HS-5 (cell line): ENCODE data around the gene CTNNA3.
A peak's percentile ranks its signal among the peaks of the same experiment; 100 is the strongest.
"Not testable (repeated sequence)": the region's sequence is repeated elsewhere in the genome, so short reads cannot be mapped to it uniquely, and the experiment has no call there.

ENCODE experiments used
- DNase-seq: peaks from one replicate; pipeline ENCODE4 v3.0.0-alpha.2; 2012; ENCODE audit warnings: low read depth

Gene CTNNA3

DNA sequence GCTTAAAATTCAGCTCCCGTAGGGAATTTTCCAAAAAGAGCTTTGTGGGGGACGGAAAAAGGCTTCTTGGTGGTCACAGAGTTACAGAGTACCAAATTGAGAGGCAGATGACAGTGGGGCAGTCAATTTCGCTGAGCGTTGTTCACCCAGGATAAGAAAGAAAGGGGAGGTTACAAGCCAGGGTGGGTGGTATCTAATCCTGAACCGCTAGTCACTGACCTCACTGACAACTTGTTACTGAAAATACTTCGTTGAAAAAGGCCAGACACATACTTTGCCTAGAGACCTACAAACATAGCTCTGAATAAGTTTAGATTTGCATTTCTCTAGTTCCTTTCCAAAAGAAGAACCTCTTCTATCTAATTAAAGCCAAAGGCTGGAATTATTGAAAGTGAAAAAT is at the start of gene CTNNA3:
CTNNA3 (minus strand) TSS at position 167 of the 400 bp plus-strand sequence.
- DNase-seq: no peak

DNA sequence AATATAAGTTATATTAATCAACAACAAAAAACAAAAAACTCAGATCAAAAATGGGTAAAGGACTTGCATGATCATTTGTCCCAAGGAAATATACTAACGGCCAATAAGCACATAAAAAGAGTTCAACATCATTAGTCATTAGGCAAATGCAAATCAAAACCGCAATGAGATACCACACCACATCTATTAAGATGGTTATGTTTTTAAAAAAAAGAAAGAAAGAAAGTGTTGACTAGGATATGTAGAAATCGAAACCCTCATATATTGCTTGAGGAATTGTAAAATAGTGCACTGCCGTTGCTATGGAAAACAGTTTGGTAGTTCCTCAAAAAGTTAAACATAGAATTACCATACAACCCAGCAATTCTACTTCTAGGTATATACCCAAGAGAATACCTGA is 39.4 kb upstream of the CTNNA3 start:
- no peak for DNase-seq

DNA sequence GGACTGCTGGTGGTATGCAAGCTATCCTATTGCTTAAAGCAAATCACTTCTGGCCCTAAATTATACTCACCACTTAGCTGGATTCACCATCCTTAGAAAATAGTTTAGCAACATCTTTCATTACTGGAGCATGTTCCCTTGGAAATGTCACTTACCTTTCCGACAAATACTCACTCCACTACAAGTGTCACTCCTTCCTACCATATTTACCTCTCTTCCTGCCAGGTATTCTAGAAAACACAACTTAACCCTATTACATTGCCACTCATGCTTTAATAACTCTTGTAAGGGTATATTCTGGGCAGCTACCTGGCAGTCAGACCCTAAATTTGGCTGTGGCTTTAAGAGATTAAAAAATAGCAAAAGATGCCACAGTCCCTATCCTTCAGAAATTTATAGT is 37.5 kb upstream of the CTNNA3 start:
- no peak for DNase-seq

DNA sequence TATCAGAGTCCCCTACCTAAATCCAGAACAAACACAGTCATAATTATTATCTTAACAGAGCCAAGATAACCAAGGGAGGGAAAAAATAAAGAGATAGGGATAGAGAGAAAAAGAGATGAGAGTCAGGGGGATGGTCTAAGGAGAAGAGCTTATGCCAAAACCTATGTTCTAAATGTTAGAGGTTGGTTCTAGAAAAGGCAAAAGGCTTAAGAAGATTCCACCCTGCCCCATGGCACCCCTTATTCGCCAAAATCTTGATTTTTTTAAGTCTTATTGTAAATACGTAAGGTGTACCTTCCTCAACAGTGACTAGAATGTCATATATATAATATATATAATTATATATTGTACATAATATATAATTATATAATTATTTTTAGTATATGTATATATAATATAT is 29.6 kb upstream of the CTNNA3 start:
- no peak for DNase-seq

DNA sequence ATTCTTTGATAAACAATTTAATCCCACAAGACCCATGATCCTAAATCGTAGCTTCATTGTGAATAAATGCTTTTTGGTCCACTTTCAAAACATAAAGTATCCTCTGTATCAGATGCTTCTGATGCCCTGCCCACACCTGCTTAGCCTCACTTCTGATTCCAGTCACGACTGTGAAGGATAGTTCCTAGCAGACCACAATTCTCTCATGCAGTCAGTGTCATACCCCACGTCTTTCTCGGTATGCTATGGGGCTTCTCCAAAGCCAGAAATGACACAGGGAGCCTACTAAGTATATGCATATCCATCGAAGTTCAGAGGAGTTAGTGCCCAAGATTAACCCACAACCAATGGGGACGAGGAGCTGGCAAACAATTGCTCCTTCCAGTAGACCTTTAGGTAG is 27.6 kb upstream of the CTNNA3 start:
- DNase-seq: no peak

DNA sequence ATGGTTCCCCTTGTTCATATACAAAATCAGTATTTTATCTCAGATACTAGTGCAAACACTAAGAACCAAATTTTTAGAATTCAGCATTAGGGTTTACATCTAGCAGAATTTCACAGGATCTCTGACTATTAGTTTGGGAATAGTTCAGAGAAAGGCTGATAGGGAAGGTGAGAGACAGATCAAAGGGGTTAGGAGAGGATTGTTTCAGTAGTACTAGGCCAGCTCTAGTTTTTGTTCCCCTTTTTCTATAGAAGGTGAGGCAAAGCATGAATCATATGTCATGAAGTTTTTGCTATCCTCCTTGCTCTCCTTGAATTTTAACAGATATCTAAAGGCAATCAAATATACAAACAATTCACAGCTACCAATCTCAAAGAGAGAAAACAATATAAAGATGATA is 26.1 kb upstream of the CTNNA3 start:
- no peak for DNase-seq

DNA sequence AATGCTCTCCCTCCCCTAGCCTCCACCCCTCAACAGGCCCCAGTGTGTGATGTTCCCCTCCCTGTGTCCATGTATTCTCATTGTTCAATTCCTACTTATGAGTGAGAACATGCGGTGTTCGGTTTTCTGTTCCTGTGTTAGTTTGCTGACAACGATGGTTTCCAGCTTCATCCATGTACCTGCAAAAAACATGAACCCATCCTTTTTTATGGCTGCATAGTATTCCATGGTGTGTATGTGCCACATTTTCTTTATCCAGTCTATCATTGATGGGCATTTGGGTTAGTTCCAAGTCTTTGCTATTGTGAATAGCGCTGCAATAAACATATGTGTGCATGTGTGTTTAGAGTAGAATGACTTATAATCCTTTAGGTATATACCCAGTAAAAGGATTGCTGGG is 20.5 kb upstream of the CTNNA3 start:
- not testable (repeated sequence) for DNase-seq

DNA sequence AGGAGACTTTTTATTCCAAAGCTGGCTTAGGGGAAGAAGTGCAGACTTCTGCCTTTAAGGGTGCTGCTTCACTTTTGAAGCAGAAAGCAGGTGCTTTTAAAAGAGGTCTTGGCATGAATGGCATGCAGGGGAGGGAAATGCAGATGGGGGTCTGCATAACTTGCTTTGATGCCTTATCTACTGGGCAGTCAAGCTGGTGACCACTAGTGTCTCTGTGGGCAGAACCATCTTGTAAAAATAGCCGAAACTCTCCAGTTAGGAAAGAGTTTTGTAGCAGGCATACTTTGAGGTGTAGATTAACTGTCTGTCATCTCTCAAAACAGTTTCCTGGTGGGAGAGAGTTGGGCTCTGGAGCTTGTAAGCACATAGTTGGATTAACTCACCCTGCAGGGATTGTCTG is 9.9 kb upstream of the CTNNA3 start:
- no peak for DNase-seq

DNA sequence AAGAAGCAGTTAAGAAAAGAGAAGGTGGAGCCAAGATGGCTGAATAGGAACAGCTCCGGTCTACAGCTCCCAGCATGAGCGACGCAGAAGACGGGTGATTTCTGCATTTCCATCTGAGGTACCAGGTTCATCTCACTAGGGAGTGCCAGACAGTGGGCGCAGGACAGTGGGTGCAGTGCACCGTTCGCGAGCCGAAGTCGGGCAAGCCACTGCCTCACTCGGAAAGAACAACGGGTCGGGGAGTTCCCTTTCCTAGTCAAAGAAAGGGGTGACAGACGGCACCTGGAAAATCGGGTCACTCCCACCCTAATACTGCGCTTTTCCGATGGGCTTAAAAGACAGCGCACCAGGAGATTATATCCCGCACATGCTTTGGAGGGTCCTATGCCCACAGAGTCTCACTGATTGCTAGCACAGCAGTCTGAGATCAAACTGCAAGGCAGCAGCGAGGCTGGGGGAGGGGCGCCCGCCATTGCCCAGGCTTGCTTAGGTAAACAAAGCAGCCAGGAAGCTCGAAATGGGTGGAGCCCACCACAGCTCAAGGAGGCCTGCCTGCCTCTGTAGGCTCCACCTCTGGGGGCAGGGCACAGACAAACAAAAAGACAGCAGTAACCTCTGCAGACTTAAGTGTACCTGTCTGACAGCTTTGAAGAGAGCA is 3.7 kb upstream of the CTNNA3 start:
- DNase-seq: not testable (repeated sequence)

DNA sequence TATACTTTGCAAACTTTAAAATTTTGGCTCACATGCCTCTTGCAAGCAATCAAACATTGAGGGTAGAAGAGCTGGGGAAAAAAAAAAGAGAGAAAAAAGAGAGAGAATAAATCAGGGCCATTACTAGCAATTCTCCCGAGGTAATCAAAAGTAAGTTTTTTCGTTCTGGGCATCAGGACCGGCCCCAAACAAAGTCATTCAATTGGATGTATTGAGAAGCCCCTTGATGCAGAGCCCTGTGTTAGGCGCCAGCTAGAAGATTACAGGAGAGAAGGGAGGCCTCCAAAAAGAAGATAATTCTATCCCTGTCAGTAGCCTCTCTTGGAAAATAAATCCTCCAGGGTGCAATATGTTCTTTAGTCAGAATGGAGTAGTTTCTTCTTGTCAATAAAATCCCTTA is 2.2 kb upstream of the CTNNA3 start:
- no peak for DNase-seq

DNA sequence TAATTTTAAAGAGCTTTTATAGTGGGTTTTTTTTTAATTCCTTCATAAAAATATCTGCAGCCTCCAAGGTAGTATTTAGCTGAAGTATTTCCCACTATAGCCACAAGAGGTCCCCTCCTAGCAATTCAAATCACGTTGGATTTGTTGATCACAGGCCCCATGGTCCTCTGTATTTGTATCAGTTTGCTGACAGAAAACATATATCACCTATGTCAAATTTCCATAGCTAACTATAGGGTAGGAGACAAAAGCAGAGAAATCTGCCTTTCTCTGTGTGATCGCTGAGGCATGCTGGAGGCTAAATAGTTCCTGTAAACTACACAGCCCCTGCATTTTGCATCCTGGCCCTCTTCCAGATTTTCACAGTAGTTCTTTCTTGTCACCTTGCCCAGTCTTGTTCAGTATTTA is 1.7 kb upstream of the CTNNA3 start:
- peak; percentile 13 for DNase-seq

DNA sequence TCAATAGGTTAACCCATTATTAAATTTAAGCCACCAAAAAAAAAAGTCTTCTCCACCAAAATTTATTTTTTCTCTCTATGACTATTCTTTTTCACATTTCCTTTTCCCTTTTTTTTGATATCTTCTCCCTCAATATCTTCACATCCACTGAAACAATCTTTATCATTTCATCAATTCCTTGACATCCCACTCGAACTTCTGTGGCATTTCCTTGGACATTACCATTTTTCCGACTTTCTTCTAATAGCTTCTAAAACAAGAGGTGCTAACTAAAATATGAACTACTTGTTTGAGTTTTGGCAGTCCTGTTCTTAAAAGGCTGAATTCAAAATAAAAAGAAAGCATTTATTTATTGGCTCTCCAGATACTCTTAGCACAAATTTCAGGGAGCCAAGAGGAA is 684 bp upstream of the CTNNA3 start:
- DNase-seq: no peak

DNA sequence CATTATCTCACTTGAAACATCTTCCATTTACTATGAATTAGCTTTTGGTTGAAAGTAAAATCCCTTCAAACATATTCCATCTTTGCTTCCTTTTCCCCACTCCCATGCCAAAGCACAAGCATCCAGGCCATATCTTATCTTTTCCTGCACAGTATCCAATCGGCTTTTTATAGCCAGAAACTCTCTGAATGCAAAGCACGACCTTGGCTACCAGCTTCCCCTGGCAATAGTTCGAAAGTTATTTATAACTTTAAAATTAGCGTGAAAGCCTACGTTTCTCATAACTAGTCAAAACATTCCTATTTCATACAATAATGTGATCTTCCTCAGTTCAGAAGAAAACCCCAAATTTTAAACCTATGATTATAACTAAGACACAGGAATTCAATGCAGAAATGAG is 440 bp downstream of the CTNNA3 start:
- no peak for DNase-seq

DNA sequence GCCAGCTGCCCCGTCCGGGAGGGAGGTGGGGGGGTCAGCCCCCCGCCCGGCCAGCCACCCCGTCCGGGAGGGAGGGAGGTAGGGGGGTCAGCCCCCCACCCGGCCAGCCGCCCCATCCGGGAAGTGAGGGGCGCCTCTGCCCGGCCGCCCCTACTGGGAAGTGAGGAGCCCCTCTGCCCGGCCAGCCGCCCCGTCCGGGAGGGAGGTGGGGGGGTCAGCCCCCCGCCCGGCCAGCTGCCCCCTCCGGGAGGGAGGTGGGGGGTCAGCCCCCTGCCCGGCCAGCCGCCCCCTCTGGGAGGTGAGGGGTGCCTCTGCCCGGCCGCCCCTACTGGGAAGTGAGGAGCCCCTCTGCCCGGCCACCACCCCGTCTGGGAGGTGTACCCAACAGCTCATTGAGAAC is 4.1 kb downstream of the CTNNA3 start:
- not testable (repeated sequence) for DNase-seq

DNA sequence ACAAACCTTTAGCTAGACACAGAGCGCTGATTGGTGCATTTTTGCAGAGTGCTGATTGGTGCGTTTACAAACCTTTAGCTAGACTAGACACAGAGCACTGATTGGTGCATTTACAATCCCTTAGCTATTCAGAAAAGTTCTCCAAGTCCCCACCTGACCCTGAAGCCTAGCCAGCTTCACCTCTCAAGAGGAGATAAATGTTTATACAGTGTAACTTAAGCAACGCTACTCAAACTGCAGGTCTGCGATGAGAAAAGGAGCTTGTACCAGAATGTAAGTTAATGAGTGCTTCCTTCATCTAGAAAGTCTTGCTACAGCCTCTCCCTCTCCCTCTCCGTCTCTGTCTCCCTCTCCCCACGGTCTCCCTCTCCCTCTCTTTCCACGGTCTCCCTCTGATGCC is 5.5 kb downstream of the CTNNA3 start:
- DNase-seq: not testable (repeated sequence)

DNA sequence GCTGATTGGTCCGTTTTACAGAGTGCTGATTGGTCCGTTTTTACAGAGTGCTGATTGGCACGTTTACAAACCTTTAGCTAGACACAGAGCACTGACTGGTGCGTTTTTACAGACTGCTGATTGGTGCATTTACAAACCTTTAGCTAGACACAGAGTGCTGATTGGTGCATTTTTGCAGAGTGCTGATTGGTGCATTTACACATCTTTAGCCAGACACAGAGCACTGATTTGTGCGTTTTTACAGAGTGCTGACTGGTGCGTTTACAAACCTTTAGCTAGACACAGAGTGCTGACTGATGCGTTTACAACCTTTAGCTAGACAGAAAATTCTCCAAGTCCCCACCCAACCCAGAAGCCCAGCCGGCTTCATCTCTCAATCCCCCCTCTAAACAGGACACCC is 11.9 kb downstream of the CTNNA3 start:
- not testable (repeated sequence) for DNase-seq

DNA sequence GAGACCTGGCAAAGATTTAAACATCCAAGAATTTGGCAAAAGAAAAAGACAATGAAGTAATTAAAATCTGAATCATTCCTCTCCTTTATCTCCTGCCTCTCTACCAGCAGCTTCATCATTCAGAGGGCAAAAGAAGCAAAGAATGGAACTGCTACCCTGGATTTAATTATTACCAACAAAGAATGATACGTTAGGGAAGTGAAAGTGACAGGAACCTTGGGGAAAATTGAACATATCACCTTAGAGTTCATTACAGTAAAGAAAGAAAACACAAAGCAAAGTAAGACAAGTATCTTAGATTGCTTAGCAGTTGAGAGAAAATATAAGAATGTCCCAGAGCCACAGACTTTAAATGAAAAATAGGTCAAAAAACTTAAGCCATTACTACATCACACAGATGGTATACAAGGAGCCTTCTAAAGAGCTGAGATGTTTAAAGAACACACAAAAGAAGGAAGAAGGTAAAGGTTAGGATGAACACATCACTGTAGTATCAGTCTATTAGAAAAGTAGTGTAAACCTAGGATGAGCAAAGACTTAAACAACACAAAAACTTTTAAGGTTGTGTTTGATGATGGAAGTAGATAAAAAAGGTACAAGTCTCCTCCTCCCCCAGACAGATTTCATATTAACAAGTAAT is 17.5 kb downstream of the CTNNA3 start:
- DNase-seq: no peak

DNA sequence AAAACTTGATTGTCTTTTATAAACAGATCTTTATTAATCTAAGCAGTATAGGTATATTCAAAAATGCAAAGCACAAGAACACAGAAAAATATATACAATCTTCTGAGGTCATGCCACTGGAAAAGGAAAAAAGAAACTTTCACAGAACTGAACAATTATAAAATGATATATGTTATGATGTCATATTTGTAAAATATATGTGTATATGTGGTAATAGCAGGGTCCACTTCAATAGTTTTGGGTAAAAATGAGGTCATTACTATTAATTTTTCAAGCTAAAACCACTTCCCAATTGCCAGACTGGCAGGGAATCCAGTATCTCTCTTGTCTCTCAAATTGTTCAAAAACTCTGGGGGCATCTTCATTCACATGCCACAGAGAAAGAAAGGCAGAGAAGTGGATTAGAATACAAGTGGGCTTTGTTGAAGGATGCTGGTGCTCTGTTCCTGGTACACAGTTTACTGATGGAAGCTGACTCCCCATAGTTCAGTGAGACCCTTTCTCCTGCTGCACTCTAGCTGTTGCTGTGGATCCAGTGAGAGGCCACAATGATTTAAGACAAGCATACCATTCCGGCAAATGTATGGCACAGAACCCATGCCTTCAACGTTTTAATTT is 19.7 kb downstream of the CTNNA3 start:
- DNase-seq: no peak

DNA sequence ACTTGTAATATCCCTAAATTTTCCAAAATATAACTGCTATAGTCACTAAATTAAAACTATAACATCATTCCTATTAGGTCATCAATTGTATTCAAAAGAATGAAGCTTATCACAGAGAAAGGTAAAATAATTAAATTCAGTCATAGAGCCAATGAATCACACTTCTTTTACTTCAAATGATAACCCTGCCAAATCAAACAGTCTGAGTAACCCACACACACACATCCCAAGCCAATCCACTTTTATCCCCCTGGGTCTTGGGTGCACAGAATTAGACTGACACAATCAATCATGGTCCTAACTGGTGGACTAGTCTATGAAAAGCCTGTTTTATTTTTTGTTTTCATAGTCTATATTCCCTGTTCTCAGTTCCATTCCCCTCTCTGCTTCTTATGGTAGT is 25.6 kb downstream of the CTNNA3 start:
- DNase-seq: no peak

DNA sequence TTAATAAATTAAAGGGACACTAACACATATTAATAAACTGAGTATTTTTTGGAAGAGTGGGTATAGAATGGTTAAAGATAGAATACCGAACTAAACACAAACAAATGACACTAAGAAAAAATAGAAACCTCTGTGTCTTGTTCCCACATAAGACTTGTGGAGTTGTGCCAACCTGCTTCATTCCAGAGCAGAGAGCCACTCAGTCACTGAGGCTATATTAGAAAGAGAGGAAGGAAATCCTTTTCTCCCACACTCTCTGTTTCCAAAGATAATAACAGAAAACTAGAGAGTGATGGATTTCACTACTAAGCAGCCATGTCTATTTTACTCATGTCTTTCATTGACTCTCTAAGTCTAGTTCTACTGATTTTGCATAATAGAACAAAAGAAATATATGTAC is 26.0 kb downstream of the CTNNA3 start:
- DNase-seq: no peak

DNA sequence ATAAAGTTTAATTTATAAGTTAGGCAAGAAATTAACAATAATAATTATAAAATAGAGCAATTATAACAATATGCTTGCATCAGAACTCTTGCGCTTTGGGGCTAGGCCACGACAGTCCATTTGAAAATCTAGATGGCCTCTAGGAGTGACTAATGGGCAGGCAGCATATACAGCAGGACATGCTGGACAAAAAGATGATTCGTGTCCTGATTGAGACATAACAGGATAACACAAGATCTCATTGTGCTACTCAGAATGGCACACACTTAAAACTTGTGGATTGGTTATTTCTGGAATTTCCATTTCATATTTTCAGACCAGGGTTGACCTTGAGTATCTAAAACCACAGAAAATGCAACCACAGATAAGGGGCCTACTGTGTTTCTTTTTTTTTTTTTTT is 27.5 kb downstream of the CTNNA3 start:
- peak; percentile 22 for DNase-seq

DNA sequence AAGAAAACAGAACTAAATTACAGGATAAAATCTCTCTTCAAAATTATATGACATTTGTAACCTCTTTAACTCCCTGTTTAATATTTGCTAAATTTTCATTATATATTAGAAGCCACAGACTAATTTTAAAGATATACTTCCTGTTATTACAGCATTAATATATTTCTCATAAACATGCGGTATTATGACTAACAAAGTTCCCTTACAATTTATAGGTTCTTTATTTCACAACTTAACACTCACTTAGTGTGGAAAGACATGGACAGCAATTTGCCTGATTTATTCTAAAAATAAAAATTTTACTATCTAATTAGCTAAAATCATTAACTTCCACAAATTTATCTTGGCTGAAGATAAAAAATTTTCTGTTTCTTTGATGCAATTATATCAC is 29.0 kb downstream of the CTNNA3 start:
- no peak for DNase-seq

DNA sequence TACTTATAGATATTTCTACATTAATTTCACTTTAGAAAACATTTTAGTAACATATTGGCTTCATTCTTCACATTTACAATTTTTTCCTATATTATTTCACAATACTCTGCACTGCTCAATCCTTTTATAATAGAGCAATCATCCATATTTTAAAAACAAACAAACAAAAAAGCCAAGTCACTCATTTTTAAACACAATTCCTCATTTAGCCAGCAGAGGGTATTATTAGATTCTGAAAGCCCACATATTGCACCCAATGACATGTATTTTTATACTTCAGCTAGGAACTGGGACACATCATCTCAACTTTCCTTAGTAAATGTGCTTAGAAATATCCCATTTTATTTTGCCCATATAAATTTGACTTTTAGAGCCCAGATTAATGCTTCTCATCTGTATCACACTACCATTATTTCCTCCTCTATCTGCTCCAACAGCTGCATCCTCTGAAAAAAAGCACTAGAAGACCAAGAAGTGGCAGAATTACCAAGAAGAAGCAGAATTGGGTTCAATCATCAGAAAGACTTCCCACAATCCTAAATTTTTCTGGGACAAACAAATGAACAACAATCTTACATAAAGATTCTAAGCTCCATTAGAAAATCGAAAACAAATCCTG is 29.5 kb downstream of the CTNNA3 start:
- peak; percentile 4 for DNase-seq
